ENCODE data around the gene HS6ST3.

DNA sequence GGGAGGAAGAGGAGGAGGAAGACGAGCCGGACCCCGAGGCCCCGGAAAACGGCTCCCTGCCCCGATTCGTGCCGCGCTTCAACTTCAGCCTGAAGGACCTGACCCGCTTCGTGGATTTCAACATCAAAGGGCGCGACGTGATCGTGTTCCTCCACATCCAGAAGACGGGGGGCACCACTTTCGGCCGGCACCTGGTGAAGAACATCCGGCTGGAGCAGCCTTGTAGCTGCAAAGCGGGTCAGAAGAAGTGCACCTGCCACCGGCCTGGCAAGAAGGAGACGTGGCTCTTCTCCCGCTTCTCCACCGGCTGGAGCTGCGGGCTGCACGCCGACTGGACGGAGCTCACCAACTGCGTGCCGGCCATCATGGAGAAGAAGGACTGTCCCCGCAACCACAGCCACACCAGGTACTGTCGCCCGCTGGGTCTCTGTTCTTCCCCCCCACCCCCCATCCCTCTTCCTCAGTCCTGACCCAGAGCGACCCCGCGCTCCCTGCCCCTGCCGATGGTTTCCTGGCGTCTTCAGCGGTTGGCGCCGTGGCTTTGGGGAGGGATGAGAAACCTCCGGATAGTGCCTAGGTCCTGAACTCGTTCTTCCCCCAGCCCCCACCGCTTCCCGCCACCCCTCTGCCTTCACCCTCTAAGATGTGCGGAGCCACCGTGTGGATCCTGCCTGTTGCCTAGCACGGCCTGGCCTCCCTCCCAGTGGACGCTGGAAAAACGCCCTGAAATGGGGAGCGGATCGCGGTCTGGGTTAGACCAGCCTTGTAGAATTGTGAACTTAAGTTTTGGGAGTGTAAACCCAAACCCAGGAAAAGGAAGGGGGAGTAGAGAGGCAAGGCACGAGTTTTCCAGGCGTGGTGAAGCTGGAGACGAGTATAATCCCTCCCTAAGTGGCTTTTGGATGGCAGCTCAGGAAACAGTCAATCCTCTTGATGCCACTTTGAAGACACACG, 1.5 kb downstream of the HS6ST3 start:
- no peak for TF ChIP-seq EZH2phosphoT487 (IDR thresholded peaks at IDR 0.05; ENCODE audit: borderline replicate concordance, low read length)
- TF ChIP-seq, protein P1, sequence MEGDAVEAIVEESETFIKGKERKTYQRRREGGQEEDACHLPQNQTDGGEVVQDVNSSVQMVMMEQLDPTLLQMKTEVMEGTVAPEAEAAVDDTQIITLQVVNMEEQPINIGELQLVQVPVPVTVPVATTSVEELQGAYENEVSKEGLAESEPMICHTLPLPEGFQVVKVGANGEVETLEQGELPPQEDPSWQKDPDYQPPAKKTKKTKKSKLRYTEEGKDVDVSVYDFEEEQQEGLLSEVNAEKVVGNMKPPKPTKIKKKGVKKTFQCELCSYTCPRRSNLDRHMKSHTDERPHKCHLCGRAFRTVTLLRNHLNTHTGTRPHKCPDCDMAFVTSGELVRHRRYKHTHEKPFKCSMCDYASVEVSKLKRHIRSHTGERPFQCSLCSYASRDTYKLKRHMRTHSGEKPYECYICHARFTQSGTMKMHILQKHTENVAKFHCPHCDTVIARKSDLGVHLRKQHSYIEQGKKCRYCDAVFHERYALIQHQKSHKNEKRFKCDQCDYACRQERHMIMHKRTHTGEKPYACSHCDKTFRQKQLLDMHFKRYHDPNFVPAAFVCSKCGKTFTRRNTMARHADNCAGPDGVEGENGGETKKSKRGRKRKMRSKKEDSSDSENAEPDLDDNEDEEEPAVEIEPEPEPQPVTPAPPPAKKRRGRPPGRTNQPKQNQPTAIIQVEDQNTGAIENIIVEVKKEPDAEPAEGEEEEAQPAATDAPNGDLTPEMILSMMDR (IDR thresholded peaks at IDR 0.05; ENCODE audit: low read depth, low read length, poor library complexity, severe bottlenecking) = no peak

Data from DOHH2 (cell line).